GM19324 (cell line): ENCODE measurements around the gene PLK1.
A peak's percentile ranks its signal among the peaks of the same experiment; 100 is the strongest.
"Not testable (repeated sequence)": the region's sequence is repeated elsewhere in the genome, so short reads cannot be mapped to it uniquely, and the experiment has no call there.

Source experiments
- ATAC-seq: cut with Tn5 transposase; IDR thresholded peaks from one replicate; pipeline ENCODE4 v1.9.1; 2021; ENCODE audit warnings: mild to moderate bottlenecking, moderate library complexity; ENCODE audit not compliant: unreplicated experiment, low FRiP score

PLK1 gene

GRCh38 chr16:23678430-23679273 is at the start of gene PLK1:
PLK1 (plus strand) TSS chr16:23678889; CDS start chr16:23678933, 44 bp downstream.
- ATAC-seq = peak; percentile 75

GRCh38 chr16:23629516-23629915 is 49.2 kb upstream of the PLK1 start:
- no peak for ATAC-seq

- ATAC-seq = not testable (repeated sequence)
Measured at GRCh38 chr16:23631874-23632273, 46.8 kb upstream of the PLK1 start.

- no peak for ATAC-seq
Measured at GRCh38 chr16:23634461-23635036, 44.1 kb upstream of the PLK1 start.

- no peak for ATAC-seq
Measured at GRCh38 chr16:23635958-23636357, 42.7 kb upstream of the PLK1 start.

- ATAC-seq = no peak
Measured at GRCh38 chr16:23640615-23640930, 38.1 kb upstream of the PLK1 start.

- peak; percentile 97 for ATAC-seq
Measured at GRCh38 chr16:23640931-23641765, 37.5 kb upstream of the PLK1 start, which contains the start of the genes DCTN5 and PALB2. DCTN5 (plus strand) TSS chr16:23641466; CDS start chr16:23641543, 77 bp downstream. PALB2 (minus strand) TSS chr16:23641310; CDS start chr16:23641157, 153 bp downstream.

- no peak for ATAC-seq
Measured at GRCh38 chr16:23642246-23642774, 36.4 kb upstream of the PLK1 start.

GRCh38 chr16:23650674-23651416 is 27.8 kb upstream of the PLK1 start:
- no peak for ATAC-seq

- ATAC-seq = no peak
Measured at GRCh38 chr16:23651943-23652468, 26.7 kb upstream of the PLK1 start.

- ATAC-seq = no peak
Measured at GRCh38 chr16:23663918-23664317, 14.8 kb upstream of the PLK1 start.

- ATAC-seq = no peak
Measured at GRCh38 chr16:23666571-23667354, 11.9 kb upstream of the PLK1 start.

- no peak for ATAC-seq
Measured at GRCh38 chr16:23667355-23667659, 11.4 kb upstream of the PLK1 start.

- ATAC-seq = no peak
Measured at GRCh38 chr16:23668225-23668624, 10.5 kb upstream of the PLK1 start.

GRCh38 chr16:23668873-23669272 is 9.8 kb upstream of the PLK1 start:
- no peak for ATAC-seq

- peak; percentile 59 for ATAC-seq
Measured at GRCh38 chr16:23670137-23670776, 8.4 kb upstream of the PLK1 start.

GRCh38 chr16:23673971-23674614 is 4.6 kb upstream of the PLK1 start:
- ATAC-seq = no peak

- ATAC-seq = no peak
Measured at GRCh38 chr16:23676924-23677480, 1.7 kb upstream of the PLK1 start.
